Erythroblast (primary cell): Measurements from ENCODE around the gene CARD6.

Experiments used
- GATA1 ChIP-seq: IDR thresholded peaks from 2 replicates; pipeline ENCODE4 v1.6.1; 2011; ENCODE audit warnings: low read depth, mild to moderate bottlenecking, control low read depth, low read length, moderate library complexity
- POLR2A ChIP-seq: IDR thresholded peaks from 2 replicates; pipeline ENCODE4 v1.6.1; 2011; ENCODE audit warnings: mild to moderate bottlenecking, low read length

DNA sequence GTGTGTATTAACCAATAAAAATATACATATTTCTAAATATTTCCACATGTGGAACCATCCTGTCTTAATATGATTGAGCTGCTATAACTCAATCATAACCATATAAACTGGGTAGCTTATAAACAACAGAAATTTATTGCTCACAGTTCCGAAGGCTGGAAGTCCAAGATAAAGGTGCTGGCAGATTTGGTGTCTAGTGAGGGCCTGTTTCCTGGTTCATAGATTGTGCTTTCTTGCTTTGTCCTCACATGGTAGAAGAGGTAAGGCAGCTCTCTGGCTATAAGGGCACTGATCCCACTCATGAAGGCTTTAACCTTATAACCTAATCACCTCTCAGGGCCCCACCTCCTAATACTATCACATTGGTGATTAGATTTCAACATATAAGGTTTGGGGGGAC lies 29.0 kb upstream of the CARD6 start:
- TF ChIP-seq POLR2A, result no peak
- no peak for TF ChIP-seq GATA1
